Measurements from ENCODE around the gene ABLIM1. TPM values are rescaled to one million over a fixed set of nuclear protein-coding genes. Genes with fewer than 3 reads are reported as not detected.

Gene ABLIM1
- total RNA-seq, 4 donors from 2014 or later = 156 to 278 (median 213) TPM

DNA sequence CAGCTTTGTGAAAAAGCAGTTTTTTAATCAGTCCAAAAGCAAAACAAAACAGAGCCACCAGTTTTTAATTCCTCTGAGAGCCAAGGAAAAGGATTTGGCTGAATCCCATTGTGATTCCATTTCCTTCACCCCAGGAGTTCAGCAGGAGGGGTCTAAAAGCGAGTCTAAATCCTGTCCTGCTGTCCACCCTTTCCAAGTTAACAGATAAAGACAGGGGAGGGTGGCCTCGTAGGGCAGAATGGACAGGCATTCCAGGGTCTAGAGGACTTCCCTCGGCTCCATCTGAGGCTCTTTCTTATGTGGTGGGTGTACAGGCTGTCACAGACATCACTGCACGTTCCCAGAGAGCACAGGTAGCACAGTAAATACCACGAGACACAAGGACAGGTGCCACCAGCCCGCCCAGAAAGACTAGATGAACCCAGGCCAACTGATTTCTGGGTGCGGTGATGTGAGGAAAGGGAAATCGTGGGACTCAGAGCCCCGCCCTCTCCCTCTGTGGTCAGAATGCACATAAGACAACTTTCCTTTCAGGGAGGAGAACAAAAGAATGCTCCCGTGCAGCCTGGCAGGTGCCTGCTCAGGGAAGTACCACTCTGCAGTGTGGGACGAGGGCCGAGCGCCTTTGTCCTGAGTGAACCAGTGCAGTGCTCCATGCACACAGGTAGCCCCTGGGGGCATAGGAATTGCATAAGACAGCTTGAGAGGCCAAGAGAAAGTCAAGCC, 119.7 kb downstream of the ABLIM1 start:
- no peaks in the 10 kb centered on the region for H3K9me3 ChIP-seq
- WGBS = 38% methylated on average over 13 of the region's 13 CpGs
- H3K27me3 ChIP-seq = no peaks in the 10 kb centered on the region
- H3K4me1 ChIP-seq = peaks cover 37% of the 10 kb centered on the region
- peaks cover 7% of the 10 kb centered on the region for H3K36me3 ChIP-seq
- no peak overlapping the region for H3K4me3 ChIP-seq
- TF ChIP-seq POLR2A (IDR thresholded peaks at IDR 0.05) (no peak), EP300 (IDR thresholded peaks at IDR 0.05) (no peak), POLR2AphosphoS5 (IDR thresholded peaks at IDR 0.05) (no peak)
- TF ChIP-seq, protein P1, sequence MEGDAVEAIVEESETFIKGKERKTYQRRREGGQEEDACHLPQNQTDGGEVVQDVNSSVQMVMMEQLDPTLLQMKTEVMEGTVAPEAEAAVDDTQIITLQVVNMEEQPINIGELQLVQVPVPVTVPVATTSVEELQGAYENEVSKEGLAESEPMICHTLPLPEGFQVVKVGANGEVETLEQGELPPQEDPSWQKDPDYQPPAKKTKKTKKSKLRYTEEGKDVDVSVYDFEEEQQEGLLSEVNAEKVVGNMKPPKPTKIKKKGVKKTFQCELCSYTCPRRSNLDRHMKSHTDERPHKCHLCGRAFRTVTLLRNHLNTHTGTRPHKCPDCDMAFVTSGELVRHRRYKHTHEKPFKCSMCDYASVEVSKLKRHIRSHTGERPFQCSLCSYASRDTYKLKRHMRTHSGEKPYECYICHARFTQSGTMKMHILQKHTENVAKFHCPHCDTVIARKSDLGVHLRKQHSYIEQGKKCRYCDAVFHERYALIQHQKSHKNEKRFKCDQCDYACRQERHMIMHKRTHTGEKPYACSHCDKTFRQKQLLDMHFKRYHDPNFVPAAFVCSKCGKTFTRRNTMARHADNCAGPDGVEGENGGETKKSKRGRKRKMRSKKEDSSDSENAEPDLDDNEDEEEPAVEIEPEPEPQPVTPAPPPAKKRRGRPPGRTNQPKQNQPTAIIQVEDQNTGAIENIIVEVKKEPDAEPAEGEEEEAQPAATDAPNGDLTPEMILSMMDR (IDR thresholded peaks at IDR 0.05) = no peak
- no peak for DNase-seq (ENCODE audit: low spot score in 2 of 2)
- H3K27ac ChIP-seq = no peak overlapping the region

DNA sequence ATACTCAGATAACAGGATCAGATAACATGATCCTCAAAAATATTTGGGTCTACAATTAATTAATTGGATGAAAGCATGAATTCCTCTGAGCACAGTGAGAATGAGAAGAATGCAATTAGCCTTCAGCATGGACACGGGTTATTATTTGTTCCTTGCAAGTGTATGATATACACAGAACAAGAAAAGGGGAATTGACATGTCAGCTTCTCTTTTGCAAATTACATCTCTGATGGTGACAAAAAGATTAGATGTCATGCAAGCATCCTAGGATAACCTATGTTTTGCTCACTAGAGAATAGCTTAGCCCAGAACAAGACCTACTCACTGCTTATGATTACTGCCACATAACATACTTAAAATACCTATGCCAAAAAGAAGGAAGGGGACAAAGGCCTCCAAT, 120.3 kb downstream of the ABLIM1 start:
- Histone ChIP-seq H3K36me3 (peaks cover 7% of the 10 kb centered on the region), H3K9me3 (no peaks in the 10 kb centered on the region), H3K27ac (no peak overlapping the region), H3K4me1 (peaks cover 34% of the 10 kb centered on the region), H3K4me3 (no peak overlapping the region), H3K27me3 (no peaks in the 10 kb centered on the region)
- TF ChIP-seq POLR2AphosphoS5 (IDR thresholded peaks at IDR 0.05) (no peak), EP300 (IDR thresholded peaks at IDR 0.05) (no peak), POLR2A (IDR thresholded peaks at IDR 0.05) (no peak)
- TF ChIP-seq, protein P1 (IDR thresholded peaks at IDR 0.05) = no peak
- no peak for DNase-seq (ENCODE audit: low spot score in 2 of 2)
- 77% methylated on average over 1 of the region's 1 CpG for WGBS

DNA sequence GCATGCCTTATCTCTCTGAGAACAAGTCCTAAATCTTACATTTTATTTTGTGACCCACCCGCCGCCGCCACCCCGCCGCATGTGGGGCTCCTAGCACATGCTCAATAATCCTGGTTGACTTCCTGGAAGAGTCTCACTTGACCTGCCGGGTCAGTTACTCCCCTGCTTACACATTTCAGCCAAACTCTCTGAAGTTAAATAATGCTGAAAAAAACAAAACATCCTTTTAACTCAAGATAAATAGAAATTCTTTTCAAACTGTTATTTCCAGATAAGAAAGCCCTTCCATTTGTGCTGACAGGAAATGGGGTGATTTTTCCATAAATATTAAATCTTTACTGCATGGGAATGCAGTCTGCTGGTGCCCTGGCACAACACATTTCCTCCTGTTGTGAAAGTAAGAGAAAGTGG, 123.5 kb downstream of the ABLIM1 start:
- no peaks in the 10 kb centered on the region for H3K27me3 ChIP-seq
- no peaks in the 10 kb centered on the region for H3K9me3 ChIP-seq
- H3K4me1 ChIP-seq = peaks cover 10% of the 10 kb centered on the region
- WGBS = 83% methylated on average over 6 of the region's 6 CpGs
- H3K36me3 ChIP-seq = peaks cover 14% of the 10 kb centered on the region
- DNase-seq (ENCODE audit: low spot score in 2 of 2) = no peak
- TF ChIP-seq, protein P1 (IDR thresholded peaks at IDR 0.05) = no peak
- TF ChIP-seq EP300 (IDR thresholded peaks at IDR 0.05) = no peak
- no peak for TF ChIP-seq POLR2AphosphoS5 (IDR thresholded peaks at IDR 0.05)
- no peak for TF ChIP-seq POLR2A (IDR thresholded peaks at IDR 0.05)
- H3K4me3 ChIP-seq = no peak overlapping the region
- no peak overlapping the region for H3K27ac ChIP-seq

DNA sequence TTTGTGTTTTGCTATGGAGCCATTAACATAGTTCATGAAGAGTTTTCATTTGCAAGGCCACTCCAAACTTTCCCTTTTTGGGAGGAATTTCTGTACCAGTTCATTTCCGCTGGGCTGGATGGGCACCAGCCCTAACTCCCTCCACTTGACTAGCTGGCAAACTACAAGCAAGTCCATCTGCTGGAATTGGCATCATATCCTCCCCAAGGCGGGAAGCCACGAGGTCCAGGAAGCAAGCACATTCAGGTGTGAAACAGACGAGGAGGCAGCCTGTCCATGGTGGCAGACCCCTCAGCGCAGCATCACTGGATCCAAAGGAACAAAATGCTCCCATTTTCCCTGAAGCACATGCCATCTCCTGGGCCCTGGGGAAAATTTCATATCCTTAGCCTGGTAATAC, 125.8 kb downstream of the ABLIM1 start:
- 86% methylated on average over 5 of the region's 5 CpGs for WGBS
- Histone ChIP-seq H3K4me1 (peaks cover 6% of the 10 kb centered on the region), H3K9me3 (no peaks in the 10 kb centered on the region), H3K4me3 (no peak overlapping the region), H3K27me3 (no peaks in the 10 kb centered on the region), H3K36me3 (peaks cover 14% of the 10 kb centered on the region), H3K27ac (no peak overlapping the region)
- no peak for TF ChIP-seq EP300 (IDR thresholded peaks at IDR 0.05)
- TF ChIP-seq, protein P1 (IDR thresholded peaks at IDR 0.05) = no peak
- TF ChIP-seq POLR2AphosphoS5 (IDR thresholded peaks at IDR 0.05) = no peak
- TF ChIP-seq POLR2A (IDR thresholded peaks at IDR 0.05) = no peak
- no peak for DNase-seq (ENCODE audit: low spot score in 2 of 2)

DNA sequence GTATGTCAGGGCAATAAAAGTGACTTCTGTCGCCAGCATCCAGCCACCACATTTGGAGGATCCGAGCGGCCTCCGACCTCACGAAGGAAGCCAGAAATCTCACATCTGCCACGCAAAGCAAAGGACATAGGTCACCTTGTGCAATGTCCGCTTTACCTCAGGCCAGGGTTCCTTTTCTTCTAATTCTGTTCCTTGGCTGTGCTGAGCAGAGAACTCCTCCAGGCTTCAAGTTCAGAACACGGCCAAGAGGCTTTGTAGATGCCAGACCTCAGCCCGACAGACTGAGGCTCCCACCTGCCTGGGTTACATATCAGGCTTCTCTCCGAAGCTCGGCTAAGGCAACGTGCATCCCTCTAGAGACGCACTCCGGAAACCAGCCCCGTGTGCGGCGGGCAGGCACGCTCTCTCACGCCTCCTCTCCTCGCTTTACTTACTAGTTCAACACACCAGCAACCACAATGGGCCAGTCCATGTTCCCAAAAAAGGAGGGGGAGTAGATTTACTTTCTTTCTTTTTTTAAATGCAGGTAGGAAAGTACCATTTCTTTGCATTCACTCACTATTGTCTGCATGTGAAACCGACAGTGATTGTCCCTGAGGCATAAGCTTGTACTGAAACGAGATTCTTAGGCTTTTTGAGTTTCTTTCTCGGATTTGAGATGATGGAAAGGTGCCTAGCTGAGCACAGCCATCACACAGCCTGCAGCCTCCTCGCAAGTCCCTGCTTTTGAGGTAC, 131.4 kb downstream of the ABLIM1 start:
- H3K27me3 ChIP-seq = no peaks in the 10 kb centered on the region
- no peaks in the 10 kb centered on the region for H3K9me3 ChIP-seq
- H3K4me3 ChIP-seq = peak overlapping the region; percentile 55
- WGBS = 5% methylated on average over 24 of the region's 24 CpGs
- H3K4me1 ChIP-seq = peaks cover 52% of the 10 kb centered on the region
- no peaks in the 10 kb centered on the region for H3K36me3 ChIP-seq
- TF ChIP-seq EP300 (IDR thresholded peaks at IDR 0.05) (no peak), POLR2A (IDR thresholded peaks at IDR 0.05) (peak in 1 of 2 donors; percentile 89), POLR2AphosphoS5 (IDR thresholded peaks at IDR 0.05) (peak in 2 of 3 donors; percentile 58 to 67)
- TF ChIP-seq, protein P1 (IDR thresholded peaks at IDR 0.05) = no peak
- H3K27ac ChIP-seq = peak overlapping the region; percentile 91
- DNase-seq (ENCODE audit: low spot score in 2 of 2) = peak; percentile 87 to 89

All from suprapubic skin (tissue), 4 donors.